B cell (primary cell): Measurements from ENCODE around the gene TRPC1. TPM values are rescaled to one million over a fixed set of nuclear protein-coding genes. Genes with fewer than 3 reads are reported as not detected.

Source experiments
- ATAC-seq: fragments of 200-7000 bp; cut with Tn5 transposase; one replicate; pipeline ENCODE4 v1.10.0; 2021; ENCODE audit warnings: low read depth, mild to moderate bottlenecking, moderate number of reproducible peaks, moderate library complexity
- CTCF ChIA-PET: fragments of 350-600 bp; sonication (Branson Sonifier 250); formaldehyde crosslinking; loops from one replicate; lab custom pipeline; 2021; ENCODE audit warnings: antibody characterized with exemption, inconsistent platforms; lab: Charles Lee
- POLR2A ChIA-PET: fragments of 350-600 bp; sonication (Branson Sonifier 250); formaldehyde crosslinking; loops from one replicate; lab custom pipeline; 2021; ENCODE audit warnings: antibody characterized with exemption; lab: Charles Lee
- DNase-seq: peaks from one replicate; pipeline ENCODE4 v3.0.0; 2013
- H2AFZ ChIP-seq: 2 replicates; pipeline ENCODE4 v1.6.1; 2012; ENCODE audit warnings: mild to moderate bottlenecking, low read depth, low read length; ENCODE audit not compliant: insufficient read depth, poor library complexity, severe bottlenecking
- H3K27ac ChIP-seq, 2 donors: 1 replicate in 1 of 2; 2 replicates in 1 of 2; pipeline ENCODE4 v1.5.1; 2012 to 2013; ENCODE audit warnings: low read length in 2 of 2, mild to moderate bottlenecking in 2 of 2, moderate library complexity in 1 of 2
- H3K27me3 ChIP-seq, 4 experiments: fragments of 200-600 bp in 1 of 4; sonication (generic) in 1 of 4; replicated peaks in 1 of 4; 1 replicate in 2 of 4; 2 replicates in 2 of 4; pipeline versions ENCODE4 v1.6.1 to v1.7.0; 2013 to 2016; ENCODE audit warnings: low read length in 3 of 4, mild to moderate bottlenecking in 2 of 4, mixed read lengths in 1 of 4, moderate library complexity in 1 of 4; ENCODE audit not compliant: insufficient read depth in 4 of 4, control insufficient read depth in 3 of 4; ENCODE audit errors: control extremely low read depth in 1 of 4
- H3K36me3 ChIP-seq, 2 experiments: replicated peaks in 1 of 2; 1 replicate in 1 of 2; 2 replicates in 1 of 2; pipeline versions ENCODE4 v1.6.1 to v1.7.1; 2013; ENCODE audit warnings: low read length in 1 of 2; ENCODE audit not compliant: insufficient read depth in 2 of 2, control insufficient read depth in 1 of 2; ENCODE audit errors: control extremely low read depth in 1 of 2, extremely low read depth in 1 of 2
- H3K4me1 ChIP-seq, 2 donors: fragments of 200-600 bp in 1 of 2; sonication (generic) in 1 of 2; 1 replicate in 1 of 2; 2 replicates in 1 of 2; pipeline versions ENCODE4 v1.5.1 to v1.6.1; 2013 to 2017; ENCODE audit warnings: low read length in 2 of 2; ENCODE audit not compliant: control insufficient read depth in 2 of 2, insufficient read depth in 2 of 2
- H3K4me2 ChIP-seq: replicated peaks from 2 replicates; pipeline ENCODE3; 2012; ENCODE audit warnings: mild to moderate bottlenecking, low read depth, low read length; ENCODE audit not compliant: poor library complexity, severe bottlenecking
- H3K4me3 ChIP-seq, 5 experiments: fragments of 200-600 bp in 1 of 5; sonication (generic) in 1 of 5; 1 replicate in 3 of 5; 2 replicates in 2 of 5; pipeline versions ENCODE4 v1.5.1 to v1.7.0; 2011 to 2016; ENCODE audit warnings: low read length in 4 of 5, mild to moderate bottlenecking in 4 of 5, low read depth in 2 of 5, control low read depth in 1 of 5, moderate library complexity in 1 of 5; ENCODE audit not compliant: insufficient read depth in 1 of 5; ENCODE audit errors: control extremely low read depth in 1 of 5, extremely low read depth in 1 of 5
- H3K79me2 ChIP-seq: fragments of 200-600 bp; sonication (generic); one replicate; pipeline ENCODE4 v1.6.0; 2016; ENCODE audit warnings: low read length; ENCODE audit not compliant: control insufficient read depth, insufficient read depth
- H3K9ac ChIP-seq: fragments of 200-600 bp; sonication (generic); 2 replicates; pipeline ENCODE4 v1.6.1; 2017; ENCODE audit warnings: mild to moderate bottlenecking, low read length, moderate library complexity
- H3K9me3 ChIP-seq, 3 donors: one replicate each; pipeline versions ENCODE4 v1.6.1 to v1.7.1; 2013; ENCODE audit warnings: low read length in 2 of 3; ENCODE audit not compliant: control insufficient read depth in 2 of 3, insufficient read depth in 1 of 3; ENCODE audit errors: control extremely low read depth in 1 of 3
- H4K20me1 ChIP-seq: 2 replicates; pipeline ENCODE4 v1.6.0; 2012; ENCODE audit warnings: mild to moderate bottlenecking, low read length; ENCODE audit not compliant: insufficient read depth, control insufficient read depth, poor library complexity, severe bottlenecking
- H3K27ac Mint-ChIP-seq: one replicate; pipeline ENCODE4 v1.8.0; 2021; ENCODE audit warnings: mixed read lengths
- H3K27me3 Mint-ChIP-seq: one replicate; pipeline ENCODE4 v1.8.0; 2021; ENCODE audit warnings: mixed read lengths
- H3K4me1 Mint-ChIP-seq: one replicate; pipeline ENCODE4 v1.8.0; 2021; ENCODE audit warnings: mixed read lengths
- H3K4me3 Mint-ChIP-seq: one replicate; pipeline ENCODE4 v1.8.0; 2021; ENCODE audit warnings: mixed read lengths
- H3K9me3 Mint-ChIP-seq: one replicate; pipeline ENCODE4 v1.8.0; 2022; ENCODE audit warnings: mixed read lengths; ENCODE audit not compliant: insufficient read depth
- CTCF ChIP-seq: fragments of 200-600 bp; IDR thresholded peaks from one replicate; pipeline ENCODE4 v1.8.0; 2022; ENCODE audit warnings: antibody characterized with exemption, mild to moderate bottlenecking
- EZH2 ChIP-seq: IDR thresholded peaks from 2 replicates; pipeline ENCODE4 v1.6.1; 2012; ENCODE audit warnings: borderline replicate concordance, low read depth, mild to moderate bottlenecking, moderate library complexity, low read length; ENCODE audit not compliant: insufficient read depth, poor library complexity, severe bottlenecking
- WGBS: methylation state at CpG from one replicate; pipeline ENCODE4 v1.1.5; 2013; ENCODE audit warnings: missing lambda C conversion rate; ENCODE audit not compliant: insufficient coverage; 5-methylcytosine and 5-hydroxymethylcytosine counted together
- intact Hi-C: fragments of 100-400 bp; cut with micrococcal nuclease; formaldehyde crosslinking; loops from one replicate; pipeline ENCODE4 v1.10.0; 2022
- polyA plus RNA-seq: library from polyadenylated mRNA; depleted of rRNA; stranded (reverse); fragments of >200 nt; gene quantifications from 2 replicates; pipeline ENCODE4 v1.2.3, GENCODE V29; 2012
- total RNA-seq, 2 donors: library from RNA; stranded (reverse); fragments of 120-200 nt in 1 of 2; gene quantifications; 1 replicate in 1 of 2; 2 replicates in 1 of 2; pipeline versions ENCODE4 v1.2.3 to v1.2.4, GENCODE V29; 2013 to 2022

Gene TRPC1
- total and polyA plus RNA-seq, 2 donors (not counting 1 experiment from before 2014, with no cell fraction given) = 2.0 to 3.8 TPM

GRCh38 chr3:142726017-142726416 lies 2.2 kb downstream of the TRPC1 start:
- H2AFZ ChIP-seq = no peak overlapping the region
- intact Hi-C loops = no loop called here
- H3K27ac Mint-ChIP-seq = no peak overlapping the region
- H3K4me2 ChIP-seq = no peak overlapping the region
- no peak overlapping the region for H3K27ac ChIP-seq
- WGBS = no CpG with 5 or more reads among the region's 1 CpG
- H3K27me3 ChIP-seq = peaks cover 0 to 13% (median 10%) of the 10 kb centered on the region in 4 experiments
- no peak overlapping the region for H3K9ac ChIP-seq
- no peaks in the 10 kb centered on the region for H3K79me2 ChIP-seq
- peaks cover 8 to 11% of the 10 kb centered on the region in 2 donors for H3K4me1 ChIP-seq
- no peaks in the 10 kb centered on the region for H4K20me1 ChIP-seq
- H3K4me3 ChIP-seq = no peak overlapping the region
- ChIA-PET CTCF (no interaction called here), POLR2A (no interaction called here)
- H3K27me3 Mint-ChIP-seq = peaks cover 24% of the 10 kb centered on the region
- peaks cover 13% of the 10 kb centered on the region for H3K4me1 Mint-ChIP-seq
- H3K4me3 Mint-ChIP-seq = no peak overlapping the region
- DNase-seq (no peak), ATAC-seq (no peak)
- H3K36me3 ChIP-seq = no peaks in the 10 kb centered on the region
- TF ChIP-seq EZH2 (no peak), CTCF (no peak)
- peaks cover 0 to 7% (median 1%) of the 10 kb centered on the region in 3 donors for H3K9me3 ChIP-seq
- no peaks in the 10 kb centered on the region for H3K9me3 Mint-ChIP-seq

GRCh38 chr3:142732066-142732465 lies 8.2 kb downstream of the TRPC1 start:
- ATAC-seq (no peak), DNase-seq (no peak)
- ChIA-PET CTCF (interaction anchor here (0.7 kb wide), 2 partner anchors 44 to 184 kb away, joined by 3 read pairs; no protein-coding TSS in a partner anchor), POLR2A (no interaction called here)
- Histone ChIP-seq H3K27ac (no peak overlapping the region), H3K27me3 (no peaks in the 10 kb centered on the region), H4K20me1 (no peaks in the 10 kb centered on the region), H3K36me3 (no peaks in the 10 kb centered on the region), H3K79me2 (no peaks in the 10 kb centered on the region), H3K4me1 (no peaks in the 10 kb centered on the region), H3K9me3 (no peaks in the 10 kb centered on the region), H3K9ac (no peak overlapping the region), H2AFZ (no peak overlapping the region), H3K4me3 (no peak overlapping the region), H3K4me2 (no peak overlapping the region)
- WGBS = 98% methylated on average over 3 of the region's 3 CpGs
- no peaks in the 10 kb centered on the region for H3K9me3 Mint-ChIP-seq
- no peak overlapping the region for H3K27ac Mint-ChIP-seq
- no peak overlapping the region for H3K4me3 Mint-ChIP-seq
- no peaks in the 10 kb centered on the region for H3K4me1 Mint-ChIP-seq
- H3K27me3 Mint-ChIP-seq = peaks cover 3% of the 10 kb centered on the region
- intact Hi-C loops = no loop called here
- TF ChIP-seq EZH2 (no peak), CTCF (no peak)
